GM12878 (cell line): ENCODE measurements around the gene PYHIN1. TPM values are rescaled to one million over a fixed set of nuclear protein-coding genes. Genes with fewer than 3 reads are reported as not detected.

ENCODE experiments used
- ATAC-seq: fragments of 200-7000 bp; cut with Tn5 transposase; 3 replicates; pipeline ENCODE4 v1.9.1; 2020; ENCODE audit warnings: mild to moderate bottlenecking, moderate library complexity
- BruUV-seq: library from RNA; stranded (reverse); fragments of 400-500 nt; replicated peaks from 2 replicates; lab custom pipeline; 2021; lab: Mats Ljungman, UMichigan
- CTCF ChIA-PET: fragments of 300-600 bp; sonication (Branson Sonifier 250); formaldehyde crosslinking; extraction: SDS; loops from one replicate; lab custom pipeline; 2021; ENCODE audit warnings: inconsistent platforms; lab: Yijun Ruan, JAX
- POLR2A ChIA-PET: fragments of 350-600 bp; formaldehyde crosslinking; extraction: SDS; loops from one replicate; lab custom pipeline; 2021; ENCODE audit warnings: inconsistent platforms; lab: Charles Lee
- RAD21 ChIA-PET: fragments of 300-600 bp; sonication (Branson Sonifier 250); formaldehyde crosslinking; loops from one replicate; lab custom pipeline; 2023; ENCODE audit warnings: antibody characterized with exemption; ENCODE audit not compliant: unreplicated experiment; lab: Charles Lee
- SMC1A ChIA-PET: fragments of 300-600 bp; sonication (Branson Sonifier 250); formaldehyde crosslinking; loops from one replicate; lab custom pipeline; 2023; ENCODE audit not compliant: unreplicated experiment, uncharacterized antibody; lab: Charles Lee
- DNase-seq: peaks from one replicate; pipeline ENCODE4 v3.0.0-alpha.2; 2011; ENCODE audit warnings: low read depth, low spot score
- FAIRE-seq: peaks from 3 replicates; lab custom pipeline; 2011; peaks lifted over from hg19 to GRCh38; lab: Jason Lieb, UNC
- H2AFZ ChIP-seq: 2 replicates; pipeline ENCODE4 v1.6.0; 2011; ENCODE audit warnings: low read depth, low read length, control low read depth; ENCODE audit not compliant: control insufficient read depth
- H3K27ac ChIP-seq: 2 replicates; pipeline ENCODE4 v1.5.1; 2011; ENCODE audit warnings: control low read depth; ENCODE audit not compliant: control insufficient read depth, insufficient read depth
- H3K27me3 ChIP-seq, 2 experiments: replicated peaks in 1 of 2; 2 replicates each; pipeline versions ENCODE4 v1.6.0 to v1.6.1; 2011; ENCODE audit warnings: low read length in 1 of 2; ENCODE audit not compliant: control insufficient read depth in 2 of 2, insufficient read depth in 2 of 2
- H3K36me3 ChIP-seq, 2 experiments: 2 replicates each; pipeline ENCODE4 v1.5.1; 2011; ENCODE audit warnings: low read length in 1 of 2; ENCODE audit not compliant: control insufficient read depth in 2 of 2, insufficient read depth in 2 of 2
- H3K4me1 ChIP-seq: 2 replicates; pipeline ENCODE4 v1.6.1; 2011; ENCODE audit warnings: mild to moderate bottlenecking, low read length, moderate library complexity, mixed read lengths; ENCODE audit not compliant: control insufficient read depth, insufficient read depth
- H3K4me2 ChIP-seq: 2 replicates; pipeline ENCODE4 v1.6.0; 2011; ENCODE audit warnings: control low read depth; ENCODE audit not compliant: control insufficient read depth, insufficient read depth
- H3K4me3 ChIP-seq: fragments of 200-600 bp; sonication (generic); 2 replicates; pipeline ENCODE4 v1.5.1; 2016
- H3K79me2 ChIP-seq: 2 replicates; pipeline ENCODE4 v1.6.0; 2011; ENCODE audit warnings: low read length; ENCODE audit not compliant: control insufficient read depth, insufficient read depth
- H3K9ac ChIP-seq: 2 replicates; pipeline ENCODE4 v1.8.0; 2011; ENCODE audit warnings: low read length, control low read depth, mixed read lengths; ENCODE audit not compliant: control insufficient read depth, insufficient read depth
- H3K9me3 ChIP-seq: replicated peaks from 3 replicates; pipeline ENCODE4 v1.5.1; 2011; ENCODE audit warnings: mild to moderate bottlenecking, low read length; ENCODE audit not compliant: control insufficient read depth, insufficient read depth
- H4K20me1 ChIP-seq: 2 replicates; pipeline ENCODE4 v1.6.0; 2011; ENCODE audit not compliant: control insufficient read depth, insufficient read depth
- CHD4 ChIP-seq: fragments of 200-600 bp; sonication (generic); IDR thresholded peaks from 2 replicates; pipeline ENCODE4 v1.6.1; 2016; ENCODE audit warnings: mild to moderate bottlenecking
- PAX5 ChIP-seq: IDR thresholded peaks from 2 replicates; pipeline ENCODE4 v1.6.1; 2011; ENCODE audit warnings: low read depth, low read length, borderline replicate concordance
- RUNX3 ChIP-seq: IDR thresholded peaks from 2 replicates; pipeline ENCODE4 v1.6.1; 2012; ENCODE audit warnings: low read length, inconsistent platforms
- SPI1 ChIP-seq: IDR thresholded peaks from 2 replicates; pipeline ENCODE4 v1.6.1; 2011; ENCODE audit warnings: low read depth, mild to moderate bottlenecking, low read length, moderate library complexity, borderline replicate concordance; ENCODE audit not compliant: insufficient read depth
- SREBF2 ChIP-seq: IDR thresholded peaks from 2 replicates; pipeline ENCODE4 v1.6.1; 2012; ENCODE audit warnings: mild to moderate bottlenecking, low read length
- ZNF274 ChIP-seq: IDR thresholded peaks from one replicate; pipeline ENCODE4 v1.8.0; 2011; ENCODE audit not compliant: insufficient read length, insufficient read depth
- WGBS: methylation state at CpG from one replicate; pipeline ENCODE4 v1.1.6; 2016; ENCODE audit warnings: low lambda C conversion rate; ENCODE audit not compliant: insufficient replicate concordance, insufficient coverage; ENCODE audit errors: missing lambda C conversion rate; 5-methylcytosine and 5-hydroxymethylcytosine counted together
- in situ Hi-C: fragments of 300-500 bp; cut with MboI; formaldehyde crosslinking; loops from 9 replicates; pipeline ENCODE4 v1.14.3; 2018; ENCODE audit warnings: mixed read lengths
- intact Hi-C: fragments of 100-400 bp; cut with micrococcal nuclease; formaldehyde crosslinking; loops from one replicate; pipeline ENCODE4 v1.14.2; 2022; ENCODE audit not compliant: unreplicated experiment
- polyA plus RNA-seq, 11 experiments: library from polyadenylated mRNA; depleted of rRNA in 4 of 11; unstranded in 6 of 11; stranded (reverse) in 5 of 11; fragments of >200 nt; fragmentation: Nextera tagmentation in 4 of 11; fragmentation: Illumina TruSeq in 1 of 11; extraction: Ambion mirVana in 4 of 11; extraction: Trizol in 1 of 11; gene quantifications; 1 replicate in 1 of 11; 2 replicates in 10 of 11; pipeline versions ENCODE4 v1.2.1 to v1.2.3, GENCODE V29; 2011 to 2016; ENCODE audit warnings: inconsistent platforms in 2 of 11, missing spikeins in 2 of 11, low read depth in 1 of 11
- total RNA-seq, 4 experiments: library from RNA; depleted of rRNA in 3 of 4; stranded (reverse); fragments of >200 nt in 3 of 4; fragmentation: Illumina TruSeq in 1 of 4; extraction: Trizol in 1 of 4; gene quantifications; 2 replicates each; pipeline versions ENCODE4 v1.2.1 to v1.2.3, GENCODE V29; 2013 to 2021
- TF ChIP-seq, protein P1 (sequence below): fragments of 150-350 bp; IDR thresholded peaks from 2 replicates; pipeline ENCODE4 v1.6.1; 2016; ENCODE audit warnings: low read depth, low read length
- TF ChIP-seq, protein P2 (sequence below): IDR thresholded peaks from 2 replicates; pipeline ENCODE4 v1.6.1; 2012; ENCODE audit warnings: low read length, inconsistent platforms
- TF ChIP-seq, protein P3 (sequence below): fragments of 450-650 bp; conservative IDR thresholded peaks from 2 replicates; pipeline ENCODE4 v1.6.1; 2017; ENCODE audit warnings: mild to moderate bottlenecking, moderate library complexity
- TF ChIP-seq, protein P4 (sequence below): fragments of 450-650 bp; formaldehyde crosslinking; IDR thresholded peaks from 2 replicates; pipeline ENCODE4 v1.4.0; 2022; ENCODE audit warnings: mild to moderate bottlenecking, moderate library complexity

Gene PYHIN1
- total and polyA plus RNA-seq, 10 of the 15 experiments (the other 5 are each of a cell fraction or from before 2014, with no cell fraction given), result 0.19 to 7.2 (median 0.38) TPM

DNA sequence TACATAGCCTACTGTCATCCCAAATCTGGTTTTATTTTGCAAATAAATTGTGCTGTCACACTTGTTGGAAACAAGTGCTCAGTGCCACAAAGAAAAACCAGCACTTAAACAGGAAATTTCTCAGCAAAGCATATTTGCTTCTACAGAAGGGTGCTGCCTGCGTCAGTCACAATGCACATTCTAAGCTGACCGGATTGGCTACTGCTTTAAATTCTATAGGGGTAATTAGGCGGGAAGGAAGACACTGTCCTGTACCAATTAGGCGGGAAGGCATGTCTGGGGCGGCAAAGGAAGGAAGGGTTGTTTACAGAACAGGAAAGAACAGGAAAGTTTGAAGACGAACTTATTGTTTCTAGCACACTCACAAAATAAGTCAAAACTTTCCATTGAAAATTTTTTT lies 81.1 kb downstream of the PYHIN1 start:
- FAIRE-seq (no peak), ATAC-seq (peak; percentile 54), DNase-seq (peak; percentile 58)
- SMC1A ChIA-PET, result interaction anchor here (1.6 to 2.7 kb wide), 2 partner anchors 18 to 64 kb away, joined by 3 to 18 read pairs; partner anchors contain the start of gene AIM2
- 1% methylated on average over 6 of the region's 6 CpGs for WGBS
- Histone ChIP-seq H3K4me2 (peak overlapping the region; percentile 78), H3K4me1 (peaks cover 17% of the 10 kb centered on the region; the same call in 1 of the 2 replicates), H3K9ac (peak overlapping the region; percentile 99), H3K79me2 (peaks cover 85% of the 10 kb centered on the region), H3K36me3 (peaks cover 1 to 19% of the 10 kb centered on the region in 2 experiments; a peak in 3 of 4 replicates), H3K4me3 (peak overlapping the region; percentile 76), H3K9me3 (no peaks in the 10 kb centered on the region; the same call in 2 of the 3 replicates), H4K20me1 (no peaks in the 10 kb centered on the region), H3K27ac (peak overlapping the region; percentile 100), H3K27me3 (no peaks in the 10 kb centered on the region), H2AFZ (no peak overlapping the region)
- POLR2A ChIA-PET, result interaction anchor here (0.6 to 4.5 kb wide), 3 partner anchors 55 to 634 kb away, joined by 3 to 18 read pairs (median 6); partner anchors contain the start of gene AIM2
- intact Hi-C loops, result no loop called here
- RAD21 ChIA-PET, result interaction anchor here (1.0 kb wide), 1 partner anchor 180 kb away, joined by 3 read pairs; no protein-coding TSS in a partner anchor
- no TSS peak for BruUV-seq
- in situ Hi-C loops, result no loop called here
- CTCF ChIA-PET, result interaction anchor here (1.9 to 7.4 kb wide), 2 partner anchors 60 to 64 kb away, joined by 9 to 37 read pairs; partner anchors contain the start of gene AIM2
- no peak for TF ChIP-seq SREBF2
- TF ChIP-seq, protein P1, sequence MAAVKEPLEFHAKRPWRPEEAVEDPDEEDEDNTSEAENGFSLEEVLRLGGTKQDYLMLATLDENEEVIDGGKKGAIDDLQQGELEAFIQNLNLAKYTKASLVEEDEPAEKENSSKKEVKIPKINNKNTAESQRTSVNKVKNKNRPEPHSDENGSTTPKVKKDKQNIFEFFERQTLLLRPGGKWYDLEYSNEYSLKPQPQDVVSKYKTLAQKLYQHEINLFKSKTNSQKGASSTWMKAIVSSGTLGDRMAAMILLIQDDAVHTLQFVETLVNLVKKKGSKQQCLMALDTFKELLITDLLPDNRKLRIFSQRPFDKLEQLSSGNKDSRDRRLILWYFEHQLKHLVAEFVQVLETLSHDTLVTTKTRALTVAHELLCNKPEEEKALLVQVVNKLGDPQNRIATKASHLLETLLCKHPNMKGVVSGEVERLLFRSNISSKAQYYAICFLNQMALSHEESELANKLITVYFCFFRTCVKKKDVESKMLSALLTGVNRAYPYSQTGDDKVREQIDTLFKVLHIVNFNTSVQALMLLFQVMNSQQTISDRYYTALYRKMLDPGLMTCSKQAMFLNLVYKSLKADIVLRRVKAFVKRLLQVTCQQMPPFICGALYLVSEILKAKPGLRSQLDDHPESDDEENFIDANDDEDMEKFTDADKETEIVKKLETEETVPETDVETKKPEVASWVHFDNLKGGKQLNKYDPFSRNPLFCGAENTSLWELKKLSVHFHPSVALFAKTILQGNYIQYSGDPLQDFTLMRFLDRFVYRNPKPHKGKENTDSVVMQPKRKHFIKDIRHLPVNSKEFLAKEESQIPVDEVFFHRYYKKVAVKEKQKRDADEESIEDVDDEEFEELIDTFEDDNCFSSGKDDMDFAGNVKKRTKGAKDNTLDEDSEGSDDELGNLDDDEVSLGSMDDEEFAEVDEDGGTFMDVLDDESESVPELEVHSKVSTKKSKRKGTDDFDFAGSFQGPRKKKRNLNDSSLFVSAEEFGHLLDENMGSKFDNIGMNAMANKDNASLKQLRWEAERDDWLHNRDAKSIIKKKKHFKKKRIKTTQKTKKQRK, result no peak
- TF ChIP-seq, protein P2, sequence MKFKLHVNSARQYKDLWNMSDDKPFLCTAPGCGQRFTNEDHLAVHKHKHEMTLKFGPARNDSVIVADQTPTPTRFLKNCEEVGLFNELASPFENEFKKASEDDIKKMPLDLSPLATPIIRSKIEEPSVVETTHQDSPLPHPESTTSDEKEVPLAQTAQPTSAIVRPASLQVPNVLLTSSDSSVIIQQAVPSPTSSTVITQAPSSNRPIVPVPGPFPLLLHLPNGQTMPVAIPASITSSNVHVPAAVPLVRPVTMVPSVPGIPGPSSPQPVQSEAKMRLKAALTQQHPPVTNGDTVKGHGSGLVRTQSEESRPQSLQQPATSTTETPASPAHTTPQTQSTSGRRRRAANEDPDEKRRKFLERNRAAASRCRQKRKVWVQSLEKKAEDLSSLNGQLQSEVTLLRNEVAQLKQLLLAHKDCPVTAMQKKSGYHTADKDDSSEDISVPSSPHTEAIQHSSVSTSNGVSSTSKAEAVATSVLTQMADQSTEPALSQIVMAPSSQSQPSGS, result 0 out of 2 replicates have a peak, but pooled peaks have one; percentile 1
- TF ChIP-seq PAX5, result no peak
- TF ChIP-seq RUNX3, result no peak
- TF ChIP-seq, protein P3, sequence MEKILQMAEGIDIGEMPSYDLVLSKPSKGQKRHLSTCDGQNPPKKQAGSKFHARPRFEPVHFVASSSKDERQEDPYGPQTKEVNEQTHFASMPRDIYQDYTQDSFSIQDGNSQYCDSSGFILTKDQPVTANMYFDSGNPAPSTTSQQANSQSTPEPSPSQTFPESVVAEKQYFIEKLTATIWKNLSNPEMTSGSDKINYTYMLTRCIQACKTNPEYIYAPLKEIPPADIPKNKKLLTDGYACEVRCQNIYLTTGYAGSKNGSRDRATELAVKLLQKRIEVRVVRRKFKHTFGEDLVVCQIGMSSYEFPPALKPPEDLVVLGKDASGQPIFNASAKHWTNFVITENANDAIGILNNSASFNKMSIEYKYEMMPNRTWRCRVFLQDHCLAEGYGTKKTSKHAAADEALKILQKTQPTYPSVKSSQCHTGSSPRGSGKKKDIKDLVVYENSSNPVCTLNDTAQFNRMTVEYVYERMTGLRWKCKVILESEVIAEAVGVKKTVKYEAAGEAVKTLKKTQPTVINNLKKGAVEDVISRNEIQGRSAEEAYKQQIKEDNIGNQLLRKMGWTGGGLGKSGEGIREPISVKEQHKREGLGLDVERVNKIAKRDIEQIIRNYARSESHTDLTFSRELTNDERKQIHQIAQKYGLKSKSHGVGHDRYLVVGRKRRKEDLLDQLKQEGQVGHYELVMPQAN, result peak; percentile 30
- no peak for TF ChIP-seq CHD4
- no peak for TF ChIP-seq ZNF274
- TF ChIP-seq SPI1, result no peak
- TF ChIP-seq, protein P4, sequence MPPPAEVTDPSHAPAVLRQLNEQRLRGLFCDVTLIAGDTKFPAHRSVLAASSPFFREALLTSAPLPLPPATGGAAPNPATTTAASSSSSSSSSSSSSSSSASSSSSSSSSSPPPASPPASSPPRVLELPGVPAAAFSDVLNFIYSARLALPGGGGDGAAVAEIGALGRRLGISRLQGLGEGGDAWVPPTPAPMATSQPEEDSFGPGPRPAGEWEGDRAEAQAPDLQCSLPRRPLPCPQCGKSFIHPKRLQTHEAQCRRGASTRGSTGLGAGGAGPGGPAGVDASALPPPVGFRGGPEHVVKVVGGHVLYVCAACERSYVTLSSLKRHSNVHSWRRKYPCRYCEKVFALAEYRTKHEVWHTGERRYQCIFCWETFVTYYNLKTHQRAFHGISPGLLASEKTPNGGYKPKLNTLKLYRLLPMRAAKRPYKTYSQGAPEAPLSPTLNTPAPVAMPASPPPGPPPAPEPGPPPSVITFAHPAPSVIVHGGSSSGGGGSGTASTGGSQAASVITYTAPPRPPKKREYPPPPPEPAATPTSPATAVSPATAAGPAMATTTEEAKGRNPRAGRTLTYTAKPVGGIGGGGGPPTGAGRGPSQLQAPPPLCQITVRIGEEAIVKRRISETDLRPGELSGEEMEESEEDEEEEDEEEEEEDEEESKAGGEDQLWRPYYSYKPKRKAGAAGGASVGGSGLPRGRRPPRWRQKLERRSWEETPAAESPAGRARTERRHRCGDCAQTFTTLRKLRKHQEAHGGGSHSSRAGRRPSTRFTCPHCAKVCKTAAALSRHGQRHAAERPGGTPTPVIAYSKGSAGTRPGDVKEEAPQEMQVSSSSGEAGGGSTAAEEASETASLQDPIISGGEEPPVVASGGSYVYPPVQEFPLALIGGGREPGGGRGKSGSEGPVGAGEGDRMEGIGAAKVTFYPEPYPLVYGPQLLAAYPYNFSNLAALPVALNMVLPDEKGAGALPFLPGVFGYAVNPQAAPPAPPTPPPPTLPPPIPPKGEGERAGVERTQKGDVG, result no peak
